Measurements from ENCODE around the gene HCFC1. TPM values are rescaled to one million over a fixed set of nuclear protein-coding genes. Genes with fewer than 3 reads are reported as not detected.

HCFC1 gene
- total RNA-seq, 1 donor from 2014 or later, result 59.7 TPM

DNA sequence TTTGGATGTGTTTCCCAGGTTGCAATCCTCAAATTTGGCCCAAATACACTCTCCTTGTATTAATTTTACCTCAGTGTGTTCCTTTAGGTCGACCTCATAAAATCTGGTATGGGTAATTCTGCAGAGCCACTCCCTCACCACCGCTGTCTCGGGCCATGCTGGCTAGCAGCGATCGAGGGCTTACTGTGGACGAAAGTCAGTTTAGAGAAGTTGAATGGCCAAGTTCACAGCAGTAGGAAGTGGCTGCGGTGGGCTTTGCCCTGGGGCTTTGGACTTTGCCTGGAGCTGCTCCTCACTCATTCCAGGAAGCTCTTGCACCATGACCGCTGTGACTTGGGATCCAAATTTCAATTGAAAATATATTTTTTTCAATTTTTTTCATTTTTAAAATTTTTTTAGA is 20.6 kb upstream of the HCFC1 start:
- no peak overlapping the region for H3K4me3 ChIP-seq (ENCODE audit: low read depth, low read length)
- TF ChIP-seq, protein P1, sequence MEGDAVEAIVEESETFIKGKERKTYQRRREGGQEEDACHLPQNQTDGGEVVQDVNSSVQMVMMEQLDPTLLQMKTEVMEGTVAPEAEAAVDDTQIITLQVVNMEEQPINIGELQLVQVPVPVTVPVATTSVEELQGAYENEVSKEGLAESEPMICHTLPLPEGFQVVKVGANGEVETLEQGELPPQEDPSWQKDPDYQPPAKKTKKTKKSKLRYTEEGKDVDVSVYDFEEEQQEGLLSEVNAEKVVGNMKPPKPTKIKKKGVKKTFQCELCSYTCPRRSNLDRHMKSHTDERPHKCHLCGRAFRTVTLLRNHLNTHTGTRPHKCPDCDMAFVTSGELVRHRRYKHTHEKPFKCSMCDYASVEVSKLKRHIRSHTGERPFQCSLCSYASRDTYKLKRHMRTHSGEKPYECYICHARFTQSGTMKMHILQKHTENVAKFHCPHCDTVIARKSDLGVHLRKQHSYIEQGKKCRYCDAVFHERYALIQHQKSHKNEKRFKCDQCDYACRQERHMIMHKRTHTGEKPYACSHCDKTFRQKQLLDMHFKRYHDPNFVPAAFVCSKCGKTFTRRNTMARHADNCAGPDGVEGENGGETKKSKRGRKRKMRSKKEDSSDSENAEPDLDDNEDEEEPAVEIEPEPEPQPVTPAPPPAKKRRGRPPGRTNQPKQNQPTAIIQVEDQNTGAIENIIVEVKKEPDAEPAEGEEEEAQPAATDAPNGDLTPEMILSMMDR (conservative IDR thresholded peaks at IDR 0.05; ENCODE audit: low read depth, low read length), result no peak
- DNase-seq (ENCODE audit: low read depth), result no peak

DNA sequence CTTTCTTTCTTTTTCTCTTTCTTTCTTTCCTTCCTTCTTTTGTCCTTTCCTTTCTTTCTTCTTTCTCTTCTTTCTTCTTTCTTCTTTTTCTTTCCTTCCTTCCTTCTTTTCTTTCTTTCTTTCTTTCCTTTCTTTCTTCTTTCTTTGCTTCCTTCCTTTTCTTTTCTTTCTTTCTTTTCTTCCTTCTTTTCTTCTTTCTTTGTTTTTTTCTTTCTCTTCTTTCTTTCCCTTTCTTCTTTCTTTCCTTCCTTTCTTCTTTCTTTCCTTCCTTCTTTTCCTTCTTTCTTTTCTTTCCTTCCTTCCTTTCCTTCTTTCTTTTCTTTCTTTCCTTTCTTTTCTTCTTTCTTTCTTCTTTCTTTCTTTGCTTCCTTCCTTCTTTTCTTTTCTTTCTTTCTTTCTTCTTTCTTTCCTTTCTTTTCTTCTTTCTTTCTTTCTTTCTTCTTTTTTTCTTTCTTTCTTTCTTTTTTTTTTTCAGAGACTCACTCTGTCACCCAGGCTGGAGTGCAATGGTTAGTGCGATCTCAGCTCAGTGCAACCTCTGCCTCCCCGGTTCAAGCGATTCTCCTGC is 19.5 kb upstream of the HCFC1 start:
- no peak for DNase-seq (ENCODE audit: low read depth)

DNA sequence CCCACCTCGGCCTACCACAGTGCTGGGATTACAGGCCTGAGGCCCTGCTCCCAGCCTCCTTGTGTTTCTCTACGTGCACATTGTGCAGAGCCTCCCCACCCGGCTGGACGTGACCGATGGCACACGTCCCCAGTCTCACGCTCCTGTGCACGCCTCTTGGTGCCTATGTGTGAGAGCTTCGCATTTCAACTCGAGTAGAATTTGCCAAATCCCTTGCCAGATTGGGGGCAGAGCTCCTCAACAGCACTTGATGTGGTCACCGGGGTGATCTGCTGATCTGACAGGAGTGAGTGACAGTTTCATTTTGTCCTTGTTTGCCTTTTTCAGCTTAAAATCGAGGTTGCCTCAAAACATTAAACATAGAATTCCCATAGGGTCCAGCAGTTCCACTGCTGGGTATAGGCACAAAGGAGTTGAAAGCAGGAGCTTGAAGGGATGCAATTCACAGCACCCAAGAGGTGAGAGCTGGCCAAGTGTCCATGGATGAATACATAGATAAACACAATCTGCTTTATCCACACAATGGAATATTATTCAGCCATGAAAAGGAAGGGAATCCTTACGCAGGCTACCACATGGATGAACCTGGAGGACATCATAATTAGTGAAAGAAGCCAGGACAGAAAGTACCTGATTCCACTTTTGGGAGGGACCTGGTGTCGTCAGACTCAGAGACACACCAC is 18.5 kb upstream of the HCFC1 start:
- DNase-seq (ENCODE audit: low read depth), result no peak
- TF ChIP-seq, protein P1 (conservative IDR thresholded peaks at IDR 0.05; ENCODE audit: low read depth, low read length), result no peak
- no peak overlapping the region for H3K4me3 ChIP-seq (ENCODE audit: low read depth, low read length)

More for the DNA sequence above, 19.5 kb upstream of the HCFC1 start:
- no peak overlapping the region for H3K4me3 ChIP-seq (ENCODE audit: low read depth, low read length)
- TF ChIP-seq, protein P1 (conservative IDR thresholded peaks at IDR 0.05; ENCODE audit: low read depth, low read length), result no peak

DNA sequence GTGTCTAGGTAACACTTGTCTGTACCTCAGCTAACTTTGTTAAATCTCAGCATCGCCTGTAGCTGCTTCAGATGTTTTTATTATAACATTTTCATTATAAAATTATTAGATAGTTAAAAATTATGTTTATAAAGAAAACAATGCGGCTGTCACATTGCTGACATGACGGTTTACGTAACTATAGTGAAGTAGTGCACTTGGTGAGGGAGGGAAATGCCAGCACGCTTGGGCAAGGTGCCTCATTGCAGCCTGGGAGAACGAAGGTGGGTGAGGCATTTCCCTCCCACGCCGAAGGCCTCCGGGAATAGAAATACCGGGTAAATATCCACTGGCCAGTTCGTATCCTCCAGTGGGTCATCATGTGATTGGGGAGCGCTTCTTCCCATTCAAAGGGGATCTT is 16.9 kb upstream of the HCFC1 start:
- TF ChIP-seq, protein P1 (conservative IDR thresholded peaks at IDR 0.05; ENCODE audit: low read depth, low read length), result no peak
- H3K4me3 ChIP-seq (ENCODE audit: low read depth, low read length), result no peak overlapping the region
- no peak for DNase-seq (ENCODE audit: low read depth)

DNA sequence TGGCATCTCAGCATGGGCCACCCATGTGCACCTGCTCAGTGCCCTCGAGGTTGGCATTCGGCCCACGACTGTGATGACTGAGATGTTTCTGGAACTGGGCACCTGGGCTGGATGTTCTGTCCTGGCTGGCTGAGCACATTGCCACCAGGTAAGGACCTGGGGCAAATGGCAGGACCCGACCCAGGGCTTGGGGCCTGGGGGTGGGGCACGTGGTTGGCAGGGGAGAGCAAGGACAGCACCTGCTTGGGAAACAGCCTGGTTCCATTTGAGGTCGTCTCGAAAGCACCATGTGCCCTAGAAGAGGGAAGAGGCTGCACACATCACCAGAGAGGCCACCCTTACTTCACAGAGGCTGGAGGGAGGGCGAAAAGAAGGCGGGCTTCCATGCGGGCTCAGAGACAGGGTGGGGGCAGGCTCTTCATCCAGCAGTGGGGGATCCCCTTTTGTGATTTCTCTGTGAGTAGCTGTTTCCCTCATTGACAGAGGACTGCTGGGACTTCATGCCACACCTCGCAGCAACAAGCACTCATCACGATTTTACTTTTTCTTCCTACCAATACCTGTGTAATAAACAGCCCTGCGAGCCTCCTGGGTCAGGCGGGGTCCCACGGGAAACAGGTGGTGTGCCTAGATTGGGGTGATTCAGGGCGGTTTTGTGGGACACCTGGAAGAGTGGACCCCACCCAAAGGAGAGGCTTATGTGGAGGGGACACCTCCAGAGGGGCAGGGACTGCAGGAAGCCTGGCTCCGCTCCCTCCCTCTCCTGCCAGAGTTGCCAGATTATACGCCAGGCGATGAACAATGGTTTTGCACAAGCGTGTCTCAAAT is 12.9 kb upstream of the HCFC1 start:
- TF ChIP-seq, protein P1 (conservative IDR thresholded peaks at IDR 0.05; ENCODE audit: low read depth, low read length), result no peak
- H3K4me3 ChIP-seq (ENCODE audit: low read depth, low read length), result no peak overlapping the region
- no peak for DNase-seq (ENCODE audit: low read depth)

DNA sequence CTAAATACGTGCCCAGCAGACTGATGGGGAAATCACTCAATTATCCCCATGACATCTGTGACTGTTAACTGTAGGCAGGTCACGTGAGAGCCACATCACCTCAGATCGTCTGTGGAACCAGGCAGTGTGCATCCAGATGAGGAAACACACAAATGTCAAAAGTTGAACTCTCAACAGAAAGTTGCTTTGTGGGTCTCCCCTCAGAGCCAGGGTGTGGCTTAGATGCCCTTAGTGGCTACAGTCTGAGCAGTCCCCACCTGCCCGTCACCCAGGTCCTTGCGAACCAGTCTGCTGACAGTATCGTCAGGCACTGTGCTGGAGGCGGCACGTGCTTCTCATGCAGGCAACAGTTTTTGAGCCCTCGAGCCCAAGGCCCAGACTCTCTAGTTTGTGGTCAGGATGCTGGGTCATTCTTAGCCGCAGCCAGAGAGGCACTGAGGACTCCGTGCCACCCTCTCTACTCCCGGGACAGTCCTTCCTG is 11.7 kb upstream of the HCFC1 start:
- TF ChIP-seq, protein P1 (conservative IDR thresholded peaks at IDR 0.05; ENCODE audit: low read depth, low read length), result no peak
- H3K4me3 ChIP-seq (ENCODE audit: low read depth, low read length), result no peak overlapping the region
- no peak for DNase-seq (ENCODE audit: low read depth)
